H9 (cell line): ENCODE data around the gene ASTN2. TPM values are rescaled to one million over a fixed set of nuclear protein-coding genes. Genes with fewer than 3 reads are reported as not detected.

Experiments used
- DNase-seq: peaks from one replicate; pipeline ENCODE4 v3.0.0-alpha.2; 2017
- H2AFZ ChIP-seq: one replicate; pipeline ENCODE4 v1.6.1; 2013; ENCODE audit warnings: mild to moderate bottlenecking, low read length, control low read depth, moderate library complexity
- H2AK5ac ChIP-seq: 2 replicates; pipeline ENCODE4 v1.6.1; 2013; ENCODE audit warnings: low read length, control low read depth, mixed read lengths; ENCODE audit not compliant: insufficient read length
- H2BK120ac ChIP-seq: one replicate; pipeline ENCODE4 v1.6.1; 2013; ENCODE audit warnings: low read depth, mild to moderate bottlenecking, low read length, control low read depth, inconsistent platforms; ENCODE audit not compliant: poor library complexity, severe bottlenecking
- H2BK12ac ChIP-seq: 2 replicates; pipeline ENCODE4 v1.6.1; 2013; ENCODE audit warnings: low read length, control low read depth, mixed read lengths, low read depth; ENCODE audit not compliant: insufficient read length
- H2BK15ac ChIP-seq: 2 replicates; pipeline ENCODE4 v1.6.1; 2013; ENCODE audit warnings: low read depth, low read length, control low read depth
- H2BK20ac ChIP-seq: one replicate; pipeline ENCODE4 v1.6.1; 2013; ENCODE audit warnings: low read depth, mild to moderate bottlenecking, low read length, control low read depth, inconsistent platforms; ENCODE audit not compliant: poor library complexity, severe bottlenecking
- H2BK5ac ChIP-seq: 2 replicates; pipeline ENCODE4 v1.6.1; 2013; ENCODE audit warnings: low read length, control low read depth, mixed read lengths; ENCODE audit not compliant: insufficient read length
- H3K14ac ChIP-seq: 2 replicates; pipeline ENCODE4 v1.6.1; 2013; ENCODE audit warnings: low read length, control low read depth; ENCODE audit not compliant: insufficient read depth
- H3K18ac ChIP-seq: 2 replicates; pipeline ENCODE4 v1.6.1; 2013; ENCODE audit warnings: low read depth, mild to moderate bottlenecking, mixed read lengths, low read length, control low read depth; ENCODE audit not compliant: insufficient read length
- H3K23ac ChIP-seq: 2 replicates; pipeline ENCODE4 v1.6.1; 2013; ENCODE audit warnings: low read length, control low read depth, mixed read lengths, low read depth; ENCODE audit not compliant: insufficient read length
- H3K23me2 ChIP-seq: 2 replicates; pipeline ENCODE4 v1.6.1; 2013; ENCODE audit warnings: low read depth, mild to moderate bottlenecking, mixed read lengths, low read length, control low read depth; ENCODE audit not compliant: insufficient read length, poor library complexity, severe bottlenecking
- H3K27ac ChIP-seq: 2 replicates; pipeline ENCODE4 v1.5.1; 2013; ENCODE audit warnings: low read length, control low read depth, mixed read lengths, low read depth; ENCODE audit not compliant: insufficient read length
- H3K27me3 ChIP-seq: 2 replicates; pipeline ENCODE4 v1.6.1; 2013; ENCODE audit warnings: low read length, control low read depth, inconsistent platforms; ENCODE audit not compliant: insufficient read depth
- H3K4ac ChIP-seq: 2 replicates; pipeline ENCODE4 v1.6.1; 2013; ENCODE audit warnings: low read depth, mild to moderate bottlenecking, control low read depth, inconsistent platforms, low read length, moderate library complexity
- H3K4me1 ChIP-seq: 2 replicates; pipeline ENCODE4 v1.6.1; 2013; ENCODE audit warnings: low read length, control low read depth, inconsistent platforms; ENCODE audit not compliant: insufficient read depth
- H3K4me2 ChIP-seq: 2 replicates; pipeline ENCODE4 v1.6.1; 2013; ENCODE audit warnings: low read length, control low read depth, mixed read lengths; ENCODE audit not compliant: insufficient read length, insufficient read depth
- H3K56ac ChIP-seq: 2 replicates; pipeline ENCODE4 v1.6.1; 2013; ENCODE audit warnings: low read depth, mild to moderate bottlenecking, mixed read lengths, low read length, control low read depth; ENCODE audit not compliant: insufficient read length
- H3K79me1 ChIP-seq: 2 replicates; pipeline ENCODE4 v1.6.1; 2013; ENCODE audit warnings: low read depth, mild to moderate bottlenecking, moderate library complexity, low read length, control low read depth, inconsistent platforms; ENCODE audit not compliant: insufficient read depth, poor library complexity, severe bottlenecking
- H3K79me2 ChIP-seq: 2 replicates; pipeline ENCODE4 v1.6.1; 2013; ENCODE audit warnings: low read length, control low read depth, inconsistent platforms; ENCODE audit not compliant: insufficient read depth
- H3K9ac ChIP-seq: 2 replicates; pipeline ENCODE4 v1.6.1; 2013; ENCODE audit warnings: low read length, control low read depth, mixed read lengths; ENCODE audit not compliant: insufficient read length; ENCODE audit errors: extremely low read depth
- H3K9me3 ChIP-seq: one replicate; pipeline ENCODE4 v1.6.1; 2013; ENCODE audit warnings: low read depth, low read length, inconsistent platforms; ENCODE audit not compliant: control insufficient read depth
- H3T11ph ChIP-seq: one replicate; pipeline ENCODE4 v1.6.1; 2013; ENCODE audit warnings: mild to moderate bottlenecking, low read length, control low read depth, inconsistent platforms
- H4K20me1 ChIP-seq: one replicate; pipeline ENCODE4 v1.6.1; 2013; ENCODE audit not compliant: control insufficient read depth, insufficient read length, insufficient read depth
- H4K5ac ChIP-seq: 2 replicates; pipeline ENCODE4 v1.6.1; 2013; ENCODE audit warnings: low read depth, mild to moderate bottlenecking, mixed read lengths, low read length, control low read depth; ENCODE audit not compliant: insufficient read length
- H4K8ac ChIP-seq: replicated peaks from 2 replicates; pipeline ENCODE4 v1.6.1; 2013; ENCODE audit warnings: low read length, control low read depth, mixed read lengths, low read depth; ENCODE audit not compliant: insufficient read length
- H4K91ac ChIP-seq: 2 replicates; pipeline ENCODE4 v1.6.1; 2013; ENCODE audit warnings: low read depth, mild to moderate bottlenecking, moderate library complexity, mixed read lengths, low read length, control low read depth; ENCODE audit not compliant: insufficient read length
- H3K27ac Mint-ChIP-seq, 3 experiments: 2 replicates in 2 of 3; 3 replicates in 1 of 3; pipeline ENCODE4 v1.8.0; 2020 to 2021; ENCODE audit warnings: mixed read lengths in 3 of 3, mild to moderate bottlenecking in 1 of 3, moderate library complexity in 1 of 3
- H3K27me3 Mint-ChIP-seq: 2 replicates; pipeline ENCODE4 v1.8.0; 2021; ENCODE audit warnings: low read depth, mild to moderate bottlenecking, moderate library complexity, mixed read lengths
- H3K36me3 Mint-ChIP-seq, 3 experiments: 2 replicates in 2 of 3; 3 replicates in 1 of 3; pipeline ENCODE4 v1.8.0; 2020 to 2021; ENCODE audit warnings: low read depth in 3 of 3, mixed read lengths in 3 of 3; ENCODE audit not compliant: insufficient read depth in 1 of 3
- H3K4me1 Mint-ChIP-seq, 2 experiments: 2 replicates each; pipeline ENCODE4 v1.8.0; 2020; ENCODE audit warnings: mixed read lengths in 2 of 2
- H3K4me3 Mint-ChIP-seq, 2 experiments: 2 replicates in 1 of 2; 3 replicates in 1 of 2; pipeline ENCODE4 v1.8.0; 2020 to 2021; ENCODE audit warnings: mild to moderate bottlenecking in 2 of 2, mixed read lengths in 2 of 2, moderate library complexity in 1 of 2
- H3K9me3 Mint-ChIP-seq, 2 experiments: 2 replicates in 1 of 2; 3 replicates in 1 of 2; pipeline ENCODE4 v1.8.0; 2020; ENCODE audit warnings: mild to moderate bottlenecking in 2 of 2, mixed read lengths in 2 of 2, moderate library complexity in 1 of 2
- WGBS: extraction: QIAGEN DNeasy Blood & Tissue Kit; methylation state at CpG from one replicate; pipeline ENCODE4 v1.1.7; 2013; ENCODE audit warnings: missing lambda C conversion rate, low lambda C conversion rate, mixed read lengths; ENCODE audit not compliant: insufficient read length; ENCODE audit errors: extremely low coverage; 5-methylcytosine and 5-hydroxymethylcytosine counted together
- total RNA-seq: library from RNA; stranded (reverse); gene quantifications from 2 replicates; pipeline ENCODE4 v1.2.1, GENCODE V29; 2021
- TF ChIP-seq, protein P1 (sequence below): fragments of 200-600 bp; sonication (generic); conservative IDR thresholded peaks from 3 replicates; pipeline ENCODE4 v1.8.0; 2021; ENCODE audit warnings: antibody characterized with exemption, mild to moderate bottlenecking

Gene ASTN2
- total RNA-seq, 1 experiment from 2014 or later, result 9.7 TPM

DNA sequence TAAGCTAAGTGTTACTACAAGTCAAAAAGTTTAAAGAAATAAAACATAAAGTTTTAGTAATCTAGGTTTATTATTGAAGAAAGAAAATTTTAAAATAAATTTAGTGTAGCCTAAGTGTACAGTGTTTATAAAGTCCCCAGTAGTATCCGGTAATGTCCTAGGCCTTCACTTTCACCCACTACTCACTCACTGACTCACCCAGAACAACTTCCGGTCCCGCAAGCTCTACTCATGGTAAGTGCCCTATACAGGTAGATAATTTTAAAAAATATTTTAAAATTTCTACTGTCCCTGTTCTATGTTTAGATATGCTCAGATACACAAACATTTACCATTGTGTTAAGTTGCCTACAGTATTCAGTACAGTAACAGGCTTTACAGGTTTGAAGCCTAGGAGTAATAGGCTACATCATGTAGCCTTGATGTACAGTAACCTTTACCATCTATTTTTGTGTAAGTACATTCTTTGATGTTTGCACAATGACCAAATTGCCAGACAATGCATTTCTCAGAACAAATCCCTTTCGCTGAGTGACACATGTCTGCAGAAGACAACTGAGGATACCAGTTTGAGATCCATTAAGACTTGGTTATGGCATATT lies 474.1 kb downstream of the ASTN2 start:
- no peak overlapping the region for H3K18ac ChIP-seq
- H3K23me2 ChIP-seq, result no peaks in the 10 kb centered on the region
- Mint-ChIP-seq H3K4me3 (no peak overlapping the region), H3K36me3 (peaks cover 0 to 3% (median 0%) of the 10 kb centered on the region in 3 experiments; a peak in 3 of 7 replicates), H3K4me1 (peaks cover 10 to 13% of the 10 kb centered on the region in 2 experiments), H3K27me3 (no peaks in the 10 kb centered on the region), H3K9me3 (no peaks in the 10 kb centered on the region; a peak in 1 of 5 replicates), H3K27ac (no peak overlapping the region)
- no peak for DNase-seq
- H4K5ac ChIP-seq, result no peak overlapping the region
- no peak overlapping the region for H3K23ac ChIP-seq
- no peak overlapping the region for H2BK120ac ChIP-seq
- H2AFZ ChIP-seq, result no peak overlapping the region
- no peak overlapping the region for H2BK12ac ChIP-seq
- TF ChIP-seq, protein P1, sequence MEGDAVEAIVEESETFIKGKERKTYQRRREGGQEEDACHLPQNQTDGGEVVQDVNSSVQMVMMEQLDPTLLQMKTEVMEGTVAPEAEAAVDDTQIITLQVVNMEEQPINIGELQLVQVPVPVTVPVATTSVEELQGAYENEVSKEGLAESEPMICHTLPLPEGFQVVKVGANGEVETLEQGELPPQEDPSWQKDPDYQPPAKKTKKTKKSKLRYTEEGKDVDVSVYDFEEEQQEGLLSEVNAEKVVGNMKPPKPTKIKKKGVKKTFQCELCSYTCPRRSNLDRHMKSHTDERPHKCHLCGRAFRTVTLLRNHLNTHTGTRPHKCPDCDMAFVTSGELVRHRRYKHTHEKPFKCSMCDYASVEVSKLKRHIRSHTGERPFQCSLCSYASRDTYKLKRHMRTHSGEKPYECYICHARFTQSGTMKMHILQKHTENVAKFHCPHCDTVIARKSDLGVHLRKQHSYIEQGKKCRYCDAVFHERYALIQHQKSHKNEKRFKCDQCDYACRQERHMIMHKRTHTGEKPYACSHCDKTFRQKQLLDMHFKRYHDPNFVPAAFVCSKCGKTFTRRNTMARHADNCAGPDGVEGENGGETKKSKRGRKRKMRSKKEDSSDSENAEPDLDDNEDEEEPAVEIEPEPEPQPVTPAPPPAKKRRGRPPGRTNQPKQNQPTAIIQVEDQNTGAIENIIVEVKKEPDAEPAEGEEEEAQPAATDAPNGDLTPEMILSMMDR, result no peak
- no peaks in the 10 kb centered on the region for H3K27me3 ChIP-seq
- H3K4ac ChIP-seq, result no peak overlapping the region
- H2BK20ac ChIP-seq, result no peak overlapping the region
- no peak overlapping the region for H4K91ac ChIP-seq
- no peak overlapping the region for H3K9ac ChIP-seq
- no peaks in the 10 kb centered on the region for H3K79me2 ChIP-seq
- no peaks in the 10 kb centered on the region for H4K20me1 ChIP-seq
- no peak overlapping the region for H2BK5ac ChIP-seq
- WGBS, result no CpG with 5 or more reads among the region's 4 CpGs
- no peaks in the 10 kb centered on the region for H3K79me1 ChIP-seq
- H3T11ph ChIP-seq, result no peak overlapping the region
- no peak overlapping the region for H3K4me2 ChIP-seq
- no peak overlapping the region for H3K27ac ChIP-seq
- no peak overlapping the region for H2BK15ac ChIP-seq
- no peak overlapping the region for H3K14ac ChIP-seq
- H3K4me1 ChIP-seq, result peaks cover 6% of the 10 kb centered on the region; the same call in 1 of the 2 replicates
- no peak overlapping the region for H2AK5ac ChIP-seq
- H3K56ac ChIP-seq, result no peak overlapping the region
- no peaks in the 10 kb centered on the region for H3K9me3 ChIP-seq
- no peak overlapping the region for H4K8ac ChIP-seq
